ENCODE measurements around the gene ULK3. TPM values are rescaled to one million over a fixed set of nuclear protein-coding genes. Genes with fewer than 3 reads are reported as not detected.

Gene ULK3
- total RNA-seq, 1 donor = 17.3 TPM

GRCh38 chr15:74817370-74817737 is 25.6 kb downstream of the ULK3 start:
- no peak overlapping the region for H3K4me3 ChIP-seq (ENCODE audit: low read depth, low read length)
- DNase-seq (ENCODE audit: low read depth) = peak; percentile 8
- peak; percentile 8 for TF ChIP-seq CTCF (IDR thresholded peaks at IDR 0.05; ENCODE audit: insufficient read depth, low read depth, low read length)

- no peak for DNase-seq (ENCODE audit: low read depth)
- no peak for TF ChIP-seq CTCF (IDR thresholded peaks at IDR 0.05; ENCODE audit: insufficient read depth, low read depth, low read length)
- no peak overlapping the region for H3K4me3 ChIP-seq (ENCODE audit: low read depth, low read length)
These were observed 26.2 kb downstream of the ULK3 start for GRCh38 chr15:74816624-74817369.

GRCh38 chr15:74815961-74816360 is 27.0 kb downstream of the ULK3 start:
- DNase-seq (ENCODE audit: low read depth) = no peak
- no peak for TF ChIP-seq CTCF (IDR thresholded peaks at IDR 0.05; ENCODE audit: insufficient read depth, low read depth, low read length)
- no peak overlapping the region for H3K4me3 ChIP-seq (ENCODE audit: low read depth, low read length)

GRCh38 chr15:74815121-74815934 is 27.6 kb downstream of the ULK3 start:
- no peak for TF ChIP-seq CTCF (IDR thresholded peaks at IDR 0.05; ENCODE audit: insufficient read depth, low read depth, low read length)
- no peak overlapping the region for H3K4me3 ChIP-seq (ENCODE audit: low read depth, low read length)
- DNase-seq (ENCODE audit: low read depth) = no peak

GRCh38 chr15:74812533-74812932 is 30.4 kb downstream of the ULK3 start, which contains the start of gene LMAN1L:
Gene LMAN1L (plus strand): TSS chr15:74812835. CDS start chr15:74812855, 20 bp downstream.
- DNase-seq (ENCODE audit: low read depth) = no peak
- no peak for TF ChIP-seq CTCF (IDR thresholded peaks at IDR 0.05; ENCODE audit: insufficient read depth, low read depth, low read length)
- no peak within 1 kb of the TSS for H3K4me3 ChIP-seq (ENCODE audit: low read depth, low read length)

- no peak for DNase-seq (ENCODE audit: low read depth)
- TF ChIP-seq CTCF (IDR thresholded peaks at IDR 0.05; ENCODE audit: insufficient read depth, low read depth, low read length) = no peak
- no peak overlapping the region for H3K4me3 ChIP-seq (ENCODE audit: low read depth, low read length)
These were observed 33.0 kb downstream of the ULK3 start for GRCh38 chr15:74809956-74810355.
